D721Med (cell line): ENCODE data around the gene SHPK.

Source experiments
- DNase-seq: peaks from one replicate; pipeline ENCODE4 v3.0.0; 2011; ENCODE audit warnings: low spot score; ENCODE audit not compliant: insufficient read length
- FAIRE-seq: peaks from 2 replicates; lab custom pipeline; 2011; peaks lifted over from hg19 to GRCh38; lab: Jason Lieb, UNC
- CTCF ChIP-seq: IDR thresholded peaks from 2 replicates; pipeline ENCODE4 v1.5.1; 2012; ENCODE audit warnings: mild to moderate bottlenecking, control low read depth; ENCODE audit not compliant: insufficient read depth; ENCODE audit errors: missing control alignments

The SHPK gene

GRCh38 chr17:3598078-3598477, 38.0 kb downstream of the SHPK start:
- FAIRE-seq (no peak), DNase-seq (no peak)
- TF ChIP-seq CTCF = no peak

- FAIRE-seq (no peak), DNase-seq (no peak)
- no peak for TF ChIP-seq CTCF
Measured at GRCh38 chr17:3596804-3597464, 39.1 kb downstream of the SHPK start.

GRCh38 chr17:3594976-3595375, 41.1 kb downstream of the SHPK start:
- FAIRE-seq (no peak), DNase-seq (no peak)
- TF ChIP-seq CTCF = no peak

GRCh38 chr17:3594051-3594800, 41.8 kb downstream of the SHPK start:
- FAIRE-seq = no peak

GRCh38 chr17:3593384-3593783, 42.7 kb downstream of the SHPK start:
- no peak for TF ChIP-seq CTCF
- FAIRE-seq (no peak), DNase-seq (no peak)

More at GRCh38 chr17:3594051-3594800, 41.8 kb downstream of the SHPK start:
- DNase-seq = no peak
- TF ChIP-seq CTCF = no peak

GRCh38 chr17:3592216-3592860, 43.7 kb downstream of the SHPK start:
- DNase-seq (no peak), FAIRE-seq (no peak)
- TF ChIP-seq CTCF = no peak
